PC-9 (cell line): ENCODE data around the gene UPK1A. TPM values are rescaled to one million over a fixed set of nuclear protein-coding genes. Genes with fewer than 3 reads are reported as not detected.

ENCODE experiments used
- Bru-seq: library from RNA; stranded (reverse); fragments of 400-500 nt; gene quantifications from one replicate; lab custom pipeline; 2021; lab: Mats Ljungman, UMichigan
- BruChase-seq, 2 experiments: library from RNA; stranded (reverse); fragments of 400-500 nt; gene quantifications; one replicate each; lab custom pipeline; 2021; lab: Mats Ljungman, UMichigan
- BruUV-seq: library from RNA; stranded (reverse); fragments of 400-500 nt; replicated peaks from 2 replicates; lab custom pipeline; 2021; lab: Mats Ljungman, UMichigan
- CTCF ChIA-PET: fragments of 300-600 bp; sonication (Branson Sonifier 250); formaldehyde crosslinking; loops from one replicate; lab custom pipeline; 2022; ENCODE audit warnings: antibody characterized with exemption; lab: Charles Lee
- POLR2A ChIA-PET: fragments of 300-600 bp; sonication (Branson Sonifier 250); formaldehyde crosslinking; loops from one replicate; lab custom pipeline; 2022; ENCODE audit warnings: antibody characterized with exemption; ENCODE audit not compliant: unreplicated experiment; lab: Charles Lee
- DNase-seq, 2 experiments: peaks; one replicate each; pipeline versions ENCODE4 v3.0.0 to v3.0.0-alpha.2; 2015 to 2022; ENCODE audit warnings: mixed read lengths in 1 of 2
- H2AFZ ChIP-seq: fragments of 200-600 bp; sonication (generic); 2 replicates; pipeline ENCODE4 v1.8.1; 2017; ENCODE audit warnings: antibody characterized with exemption
- H3F3A ChIP-seq: fragments of 200-600 bp; sonication (generic); 2 replicates; pipeline ENCODE4 v1.8.1; 2017; ENCODE audit warnings: antibody characterized with exemption, mild to moderate bottlenecking, low read depth; ENCODE audit not compliant: insufficient read depth
- H3K27ac ChIP-seq: fragments of 200-600 bp; sonication (generic); 2 replicates; pipeline ENCODE4 v1.6.1; 2016; ENCODE audit warnings: mixed run types
- H3K27me3 ChIP-seq: fragments of 200-600 bp; sonication (generic); 2 replicates; pipeline ENCODE4 v1.6.1; 2016; ENCODE audit warnings: low read depth, mixed run types; ENCODE audit not compliant: insufficient read depth
- H3K36me3 ChIP-seq: fragments of 200-600 bp; sonication (generic); 2 replicates; pipeline ENCODE4 v1.6.1; 2016; ENCODE audit warnings: low read depth, mixed run types
- H3K4me1 ChIP-seq: fragments of 200-600 bp; sonication (generic); replicated peaks from 2 replicates; pipeline ENCODE4 v1.6.1; 2016; ENCODE audit warnings: mixed run types; ENCODE audit not compliant: insufficient read depth
- H3K4me2 ChIP-seq: fragments of 200-600 bp; sonication (generic); 2 replicates; pipeline ENCODE4 v1.6.1; 2017; ENCODE audit warnings: mixed run types
- H3K4me3 ChIP-seq: fragments of 200-600 bp; sonication (generic); 2 replicates; pipeline ENCODE4 v1.6.1; 2016; ENCODE audit warnings: mixed run types
- H3K79me2 ChIP-seq: fragments of 200-600 bp; sonication (generic); 2 replicates; pipeline ENCODE4 v1.6.1; 2017; ENCODE audit warnings: low read depth, mixed run types
- H3K9me2 ChIP-seq: fragments of 200-600 bp; sonication (generic); 2 replicates; pipeline ENCODE4 v1.8.1; 2017; ENCODE audit warnings: mild to moderate bottlenecking; ENCODE audit not compliant: insufficient read depth
- H3K9me3 ChIP-seq: fragments of 200-600 bp; sonication (generic); 2 replicates; pipeline ENCODE4 v1.8.1; 2016; ENCODE audit warnings: low read depth; ENCODE audit not compliant: insufficient read depth
- H4K20me1 ChIP-seq: fragments of 200-600 bp; sonication (generic); 2 replicates; pipeline ENCODE4 v1.8.1; 2017; ENCODE audit not compliant: insufficient read depth
- EZH2 ChIP-seq: fragments of 200-600 bp; sonication (generic); IDR thresholded peaks from 2 replicates; pipeline ENCODE4 v1.8.0; 2017; ENCODE audit warnings: antibody characterized with exemption, low read depth
- intact Hi-C: fragments of 100-400 bp; cut with micrococcal nuclease; formaldehyde crosslinking; loops from one replicate; pipeline ENCODE4 v1.10.0; 2022; ENCODE audit not compliant: unreplicated experiment
- long read RNA-seq: library from polyadenylated mRNA; stranded (forward); transcript quantifications from one replicate; pipeline ENCODE4 v2.0.0, GENCODE V29; 2022
- total RNA-seq: library from RNA; stranded (reverse); gene quantifications from 2 replicates; pipeline ENCODE4 v1.2.3, GENCODE V29; 2021
- TF ChIP-seq, protein P1 (sequence below): fragments of 200-600 bp; sonication (generic); conservative IDR thresholded peaks from 2 replicates; pipeline ENCODE4 v1.6.1; 2017; ENCODE audit warnings: mixed run types, antibody characterized with exemption, mild to moderate bottlenecking, moderate library complexity

The UPK1A gene
- total RNA-seq (0.65 and 1.6 TPM in 2 replicates), Bru-seq, nascent RNA (percentile 24 among the genes with signal in this experiment), BruChase-seq, experiment 1, labeled RNA remaining after a 2-hour chase (percentile 28 among the genes with signal in this experiment), BruChase-seq, experiment 2, labeled RNA remaining after a 6-hour chase (percentile 26 among the genes with signal in this experiment)
- long read RNA-seq, partial matches to known transcripts = 0 of 1 reads
- long read RNA-seq, other reads (novel, unspliced or antisense) = 1 of 1 reads

DNA sequence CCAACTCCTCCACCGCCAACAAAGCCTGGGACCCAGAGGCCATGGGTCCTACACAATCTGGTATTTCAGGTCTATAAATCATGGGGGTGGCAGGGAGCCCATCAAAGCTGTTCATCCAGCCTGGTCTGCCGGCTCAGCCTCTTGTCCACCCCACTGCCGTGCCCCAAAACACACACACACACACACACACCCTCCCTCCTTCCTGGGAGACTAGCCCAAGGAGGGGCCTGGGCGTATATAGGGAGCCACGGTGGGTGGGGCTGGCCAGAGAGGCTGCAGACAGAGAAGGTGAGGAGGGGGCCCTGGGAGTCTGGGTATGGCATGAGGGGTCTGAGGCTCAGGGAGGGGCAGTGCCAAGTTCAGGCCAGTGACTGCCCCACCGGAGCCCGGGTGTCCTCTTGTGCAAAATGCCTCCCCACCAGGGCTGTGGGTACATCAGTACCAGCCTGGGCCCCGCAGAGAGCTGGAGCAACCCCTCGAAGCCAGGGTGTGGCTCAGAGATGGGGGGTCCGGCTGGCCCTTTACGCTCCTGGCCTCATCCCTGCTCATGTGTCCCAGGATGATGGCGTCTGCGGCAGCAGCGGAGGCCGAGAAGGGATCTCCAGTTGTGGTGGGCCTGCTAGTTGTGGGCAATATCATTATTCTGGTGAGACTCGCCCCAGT lies at the start of gene UPK1A:
Gene UPK1A, plus strand, starts transcription at position 267 of the 663 bp plus-strand sequence. Its CDS starts 296 bp downstream, at position 563.
- H3K36me3 ChIP-seq = no peaks in the 10 kb centered on the region
- CTCF ChIA-PET = no interaction called here
- peaks cover 19% of the 10 kb centered on the region for H3K27me3 ChIP-seq
- no peaks in the 10 kb centered on the region for H3K79me2 ChIP-seq
- H3K4me1 ChIP-seq = no peaks in the 10 kb centered on the region
- intact Hi-C loops = no loop called here
- no peaks in the 10 kb centered on the region for H3K9me2 ChIP-seq
- no peak within 1 kb of the TSS for H3K4me3 ChIP-seq
- H3K27ac ChIP-seq = no peak within 1 kb of the TSS
- H3K9me3 ChIP-seq = no peaks in the 10 kb centered on the region
- no peak within 1 kb of the TSS for H2AFZ ChIP-seq
- H4K20me1 ChIP-seq = no peaks in the 10 kb centered on the region
- no peak for TF ChIP-seq EZH2
- TF ChIP-seq, protein P1, sequence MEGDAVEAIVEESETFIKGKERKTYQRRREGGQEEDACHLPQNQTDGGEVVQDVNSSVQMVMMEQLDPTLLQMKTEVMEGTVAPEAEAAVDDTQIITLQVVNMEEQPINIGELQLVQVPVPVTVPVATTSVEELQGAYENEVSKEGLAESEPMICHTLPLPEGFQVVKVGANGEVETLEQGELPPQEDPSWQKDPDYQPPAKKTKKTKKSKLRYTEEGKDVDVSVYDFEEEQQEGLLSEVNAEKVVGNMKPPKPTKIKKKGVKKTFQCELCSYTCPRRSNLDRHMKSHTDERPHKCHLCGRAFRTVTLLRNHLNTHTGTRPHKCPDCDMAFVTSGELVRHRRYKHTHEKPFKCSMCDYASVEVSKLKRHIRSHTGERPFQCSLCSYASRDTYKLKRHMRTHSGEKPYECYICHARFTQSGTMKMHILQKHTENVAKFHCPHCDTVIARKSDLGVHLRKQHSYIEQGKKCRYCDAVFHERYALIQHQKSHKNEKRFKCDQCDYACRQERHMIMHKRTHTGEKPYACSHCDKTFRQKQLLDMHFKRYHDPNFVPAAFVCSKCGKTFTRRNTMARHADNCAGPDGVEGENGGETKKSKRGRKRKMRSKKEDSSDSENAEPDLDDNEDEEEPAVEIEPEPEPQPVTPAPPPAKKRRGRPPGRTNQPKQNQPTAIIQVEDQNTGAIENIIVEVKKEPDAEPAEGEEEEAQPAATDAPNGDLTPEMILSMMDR = no peak
- no TSS peak for BruUV-seq
- no peak within 1 kb of the TSS for H3K4me2 ChIP-seq
- H3F3A ChIP-seq = peaks cover 8% of the 10 kb centered on the region; the same call in 1 of the 2 replicates
- DNase-seq = no peak
- POLR2A ChIA-PET = no interaction called here

DNA sequence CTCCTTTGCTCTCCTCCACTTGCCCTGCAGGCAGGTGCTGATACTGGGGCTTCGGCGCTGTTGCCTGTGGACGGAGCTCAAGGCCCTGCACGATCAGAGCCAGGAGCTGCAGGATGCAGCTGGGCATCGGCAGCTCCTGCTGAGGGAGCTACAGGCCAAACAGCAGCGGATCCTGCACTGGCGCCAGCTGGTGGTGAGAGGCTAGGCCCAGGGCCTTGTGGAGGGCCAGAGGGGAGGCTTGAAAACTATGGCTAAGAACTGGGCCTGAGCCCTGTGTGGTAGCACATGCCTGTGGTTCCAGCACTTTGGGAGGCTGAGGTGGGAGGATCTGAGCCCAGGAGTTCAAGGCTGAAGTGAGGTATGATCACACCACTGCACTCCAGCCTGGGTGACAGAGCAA lies 47.5 kb upstream of the UPK1A start:
- intact Hi-C loops = no loop called here
- H3K27ac ChIP-seq = no peak overlapping the region
- ChIA-PET POLR2A (interaction anchor here (0.5 kb wide), 1 partner anchor 12 kb away, joined by 3 read pairs; no protein-coding TSS in a partner anchor), CTCF (no interaction called here)
- H3K79me2 ChIP-seq = no peaks in the 10 kb centered on the region
- no peak overlapping the region for H2AFZ ChIP-seq
- H4K20me1 ChIP-seq = no peaks in the 10 kb centered on the region
- H3K4me3 ChIP-seq = no peak overlapping the region
- H3K27me3 ChIP-seq = no peaks in the 10 kb centered on the region
- TF ChIP-seq, protein P1 = no peak
- TF ChIP-seq EZH2 = no peak
- no peaks in the 10 kb centered on the region for H3K36me3 ChIP-seq
- DNase-seq = no peak
- H3K4me1 ChIP-seq = no peaks in the 10 kb centered on the region
- H3K9me2 ChIP-seq = no peaks in the 10 kb centered on the region
- H3K9me3 ChIP-seq = no peaks in the 10 kb centered on the region
- H3K4me2 ChIP-seq = no peak overlapping the region
- H3F3A ChIP-seq = no peaks in the 10 kb centered on the region
- no TSS peak for BruUV-seq

DNA sequence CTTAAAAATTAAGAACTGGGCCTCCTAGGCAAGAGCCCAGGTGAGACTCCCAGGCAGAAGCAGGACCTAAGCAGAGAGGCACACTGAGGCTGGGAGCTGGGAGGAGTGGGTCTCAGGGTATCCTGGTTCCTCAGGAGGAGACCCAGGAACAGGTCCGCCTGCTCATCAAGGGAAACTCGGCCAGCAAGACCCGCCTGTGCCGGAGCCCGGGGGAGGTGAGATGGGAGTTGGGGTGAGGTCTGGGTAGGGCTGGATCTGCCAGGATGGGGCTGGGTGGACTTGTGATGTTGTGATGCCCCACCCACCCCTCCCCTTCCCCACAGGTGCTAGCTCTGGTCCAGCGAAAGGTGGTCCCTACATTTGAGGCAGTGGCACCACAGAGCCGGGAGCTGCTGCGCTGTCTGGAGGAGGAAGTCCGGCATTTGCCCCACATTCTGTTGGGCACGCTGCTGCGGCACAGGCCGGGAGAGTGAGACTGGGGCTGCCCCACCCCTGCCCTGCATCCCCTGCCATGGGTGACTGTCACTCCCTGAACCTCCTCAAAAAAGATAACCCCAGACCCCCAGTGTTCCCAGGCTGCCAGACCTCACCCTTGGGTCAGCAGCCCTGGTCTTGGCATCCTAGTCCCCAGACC lies 46.9 kb upstream of the UPK1A start:
- Histone ChIP-seq H3K36me3 (no peaks in the 10 kb centered on the region), H3K4me2 (no peak overlapping the region), H3K4me1 (no peaks in the 10 kb centered on the region), H2AFZ (no peak overlapping the region), H3K9me3 (no peaks in the 10 kb centered on the region), H3F3A (no peaks in the 10 kb centered on the region), H3K27ac (no peak overlapping the region), H3K27me3 (no peaks in the 10 kb centered on the region), H3K79me2 (no peaks in the 10 kb centered on the region), H3K9me2 (no peaks in the 10 kb centered on the region), H3K4me3 (no peak overlapping the region), H4K20me1 (no peaks in the 10 kb centered on the region)
- intact Hi-C loops = no loop called here
- POLR2A ChIA-PET = interaction anchor here (0.5 kb wide), 1 partner anchor 13 kb away, joined by 3 read pairs; no protein-coding TSS in a partner anchor
- DNase-seq = no peak
- no TSS peak for BruUV-seq
- CTCF ChIA-PET = no interaction called here
- TF ChIP-seq, protein P1 = no peak
- TF ChIP-seq EZH2 = no peak
